ENCODE results near the gene SUGCT.

The SUGCT gene

GRCh38 chr7:40763319-40764287 lies 628.8 kb downstream of the SUGCT start:
- DNase-seq (ENCODE audit: extremely low read depth, low read depth), result peak; percentile 22
- no peak overlapping the region for H3K4me3 ChIP-seq (replicated peaks; ENCODE audit: low read depth, low read length)
- TF ChIP-seq CTCF (IDR thresholded peaks at IDR 0.05; ENCODE audit: low read depth, low read length, missing control alignments), result peak; percentile 20

DNA sequence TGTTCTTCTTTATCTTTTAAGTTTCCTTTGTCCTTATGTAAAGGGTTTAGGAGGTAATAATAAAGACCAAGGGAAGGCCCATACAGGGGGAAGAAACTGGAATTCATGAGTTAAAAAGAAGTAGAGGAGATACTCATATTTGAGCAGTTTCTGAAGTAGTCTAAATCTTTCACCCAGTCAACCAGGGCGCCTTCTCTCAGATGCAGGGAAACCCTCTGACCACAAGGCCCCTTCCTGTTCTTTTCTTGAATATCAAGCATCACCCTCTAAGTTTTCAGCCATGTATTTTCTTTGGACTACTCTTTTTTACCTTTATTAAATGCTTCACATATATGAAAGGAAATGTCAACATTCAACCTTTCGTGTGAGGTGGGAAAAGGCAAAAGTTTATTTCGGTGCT lies 630.8 kb downstream of the SUGCT start:
- no peak for TF ChIP-seq CTCF (IDR thresholded peaks at IDR 0.05; ENCODE audit: low read depth, low read length, missing control alignments)
- H3K4me3 ChIP-seq (replicated peaks; ENCODE audit: low read depth, low read length), result no peak overlapping the region
- DNase-seq (ENCODE audit: extremely low read depth, low read depth), result no peak

- no peak for DNase-seq (ENCODE audit: extremely low read depth, low read depth)
- no peak for TF ChIP-seq CTCF (IDR thresholded peaks at IDR 0.05; ENCODE audit: low read depth, low read length, missing control alignments)
- H3K4me3 ChIP-seq (replicated peaks; ENCODE audit: low read depth, low read length), result no peak overlapping the region
These were observed 637.3 kb downstream of the SUGCT start for GRCh38 chr7:40772096-40772495.

DNA sequence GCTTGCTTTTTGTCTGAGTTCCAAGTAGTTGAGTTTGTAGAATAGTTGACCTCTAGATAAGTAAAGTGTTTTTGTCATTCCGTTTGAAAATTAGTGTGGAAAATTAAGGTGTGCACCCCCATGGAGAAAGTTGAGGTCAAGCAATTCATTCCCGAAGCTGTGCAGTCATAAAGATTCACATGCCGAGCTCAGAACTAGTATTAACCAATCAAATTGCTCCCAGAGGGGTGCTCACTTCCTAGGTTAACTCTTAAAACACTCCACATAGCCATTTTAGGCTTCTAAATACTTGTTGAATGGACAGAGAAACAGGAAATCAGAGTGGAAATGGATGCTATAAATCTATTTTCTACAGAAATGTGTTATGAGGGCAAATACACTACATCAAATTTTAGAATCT lies 638.9 kb downstream of the SUGCT start:
- TF ChIP-seq CTCF (IDR thresholded peaks at IDR 0.05; ENCODE audit: low read depth, low read length, missing control alignments), result no peak
- H3K4me3 ChIP-seq (replicated peaks; ENCODE audit: low read depth, low read length), result no peak overlapping the region
- DNase-seq (ENCODE audit: extremely low read depth, low read depth), result no peak

DNA sequence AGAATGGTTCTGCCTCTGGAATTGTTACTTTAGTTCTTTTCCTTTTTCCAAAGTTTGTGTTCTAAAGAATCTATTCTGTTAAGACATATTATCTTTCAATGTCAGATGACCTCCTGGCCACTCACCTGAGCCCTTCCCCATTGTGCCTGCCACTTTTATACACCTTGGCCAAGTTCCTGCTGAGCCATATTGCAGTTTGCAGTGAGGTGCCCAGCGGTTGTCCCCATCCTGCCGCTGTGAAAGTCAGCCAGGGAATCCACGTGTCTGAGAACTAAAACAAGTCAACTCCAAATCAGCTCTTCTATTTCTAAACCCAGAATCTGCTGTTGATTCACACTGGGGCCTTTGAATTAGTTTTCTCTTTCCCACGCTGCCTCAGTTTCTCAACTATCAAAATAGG lies 641.1 kb downstream of the SUGCT start:
- no peak for DNase-seq (ENCODE audit: extremely low read depth, low read depth)
- no peak overlapping the region for H3K4me3 ChIP-seq (replicated peaks; ENCODE audit: low read depth, low read length)
- no peak for TF ChIP-seq CTCF (IDR thresholded peaks at IDR 0.05; ENCODE audit: low read depth, low read length, missing control alignments)

DNA sequence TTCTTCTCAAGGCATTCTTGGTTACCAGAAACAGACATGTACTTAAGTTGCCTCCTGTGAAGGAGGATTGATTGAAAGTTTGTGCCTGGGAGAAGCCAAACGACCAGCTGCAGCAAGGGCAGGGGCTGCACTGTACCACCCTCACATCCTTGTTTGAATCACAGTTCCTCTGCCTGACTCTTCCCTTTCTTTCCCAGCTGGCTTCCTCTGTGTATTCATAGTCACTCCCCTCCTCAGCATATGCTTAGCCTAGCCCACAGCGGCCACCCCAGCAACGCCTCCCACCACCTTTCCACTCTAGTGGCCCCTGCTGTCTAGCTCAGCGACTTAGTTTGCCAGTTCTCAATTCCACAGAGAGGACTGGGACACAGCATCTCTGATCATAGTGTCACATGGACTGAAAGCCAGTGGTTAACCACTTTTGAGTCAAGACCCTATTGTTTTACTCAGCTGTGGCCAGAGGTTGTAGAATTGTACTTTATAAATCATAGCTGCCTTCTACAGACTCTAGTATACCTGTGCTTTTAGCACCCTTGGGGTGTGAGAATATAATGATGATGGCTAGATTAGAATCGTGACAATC lies 643.0 kb downstream of the SUGCT start:
- DNase-seq (ENCODE audit: extremely low read depth, low read depth), result no peak
- no peak for TF ChIP-seq CTCF (IDR thresholded peaks at IDR 0.05; ENCODE audit: low read depth, low read length, missing control alignments)
- H3K4me3 ChIP-seq (replicated peaks; ENCODE audit: low read depth, low read length), result no peak overlapping the region
